GM23338 (cell line): ENCODE measurements around the gene TSPAN5. TPM values are rescaled to one million over a fixed set of nuclear protein-coding genes. Genes with fewer than 3 reads are reported as not detected.

Source experiments
- ATAC-seq: fragments of 200-7000 bp; cut with Tn5 transposase; 3 replicates; pipeline ENCODE4 v1.9.1; 2020
- DNase-seq: peaks from one replicate; pipeline ENCODE4 v3.0.0-alpha.2; 2015; ENCODE audit warnings: low spot score
- H2AFZ ChIP-seq: fragments of 200-600 bp; sonication (generic); 2 replicates; pipeline ENCODE4 v1.8.0; 2016; ENCODE audit warnings: antibody characterized with exemption, mild to moderate bottlenecking, moderate library complexity
- H3F3A ChIP-seq: fragments of 200-600 bp; sonication (generic); replicated peaks from 2 replicates; pipeline ENCODE4 v1.8.0; 2017; ENCODE audit warnings: antibody characterized with exemption, mixed run types, low read depth
- H3K27ac ChIP-seq: fragments of 200-600 bp; sonication (generic); 2 replicates; pipeline ENCODE4 v1.6.1; 2016; ENCODE audit warnings: low read depth
- H3K27me3 ChIP-seq: fragments of 200-600 bp; sonication (generic); 2 replicates; pipeline ENCODE4 v1.8.0; 2016; ENCODE audit warnings: mild to moderate bottlenecking, mixed run types, moderate library complexity; ENCODE audit not compliant: insufficient read depth
- H3K36me3 ChIP-seq: fragments of 200-600 bp; sonication (generic); 2 replicates; pipeline ENCODE4 v1.8.0; 2016; ENCODE audit warnings: mild to moderate bottlenecking; ENCODE audit not compliant: insufficient read depth
- H3K4me1 ChIP-seq: fragments of 200-600 bp; sonication (generic); 2 replicates; pipeline ENCODE4 v1.8.0; 2016; ENCODE audit warnings: mild to moderate bottlenecking, moderate library complexity; ENCODE audit not compliant: insufficient read depth
- H3K4me2 ChIP-seq: fragments of 200-600 bp; sonication (generic); 2 replicates; pipeline ENCODE4 v1.7.1; 2017; ENCODE audit warnings: mixed run types
- H3K4me3 ChIP-seq: fragments of 200-600 bp; sonication (generic); 2 replicates; pipeline ENCODE4 v1.6.1; 2016; ENCODE audit warnings: mixed run types
- H3K79me2 ChIP-seq: fragments of 200-600 bp; sonication (generic); replicated peaks from 2 replicates; pipeline ENCODE4 v1.8.0; 2017; ENCODE audit warnings: mild to moderate bottlenecking; ENCODE audit not compliant: insufficient read depth
- H3K9me2 ChIP-seq: fragments of 200-600 bp; sonication (generic); 2 replicates; pipeline ENCODE4 v1.8.0; 2017; ENCODE audit not compliant: insufficient read depth
- H4K20me1 ChIP-seq: fragments of 200-600 bp; sonication (generic); replicated peaks from 2 replicates; pipeline ENCODE4 v1.8.0; 2017; ENCODE audit warnings: mild to moderate bottlenecking; ENCODE audit not compliant: insufficient read depth
- H3K27ac Mint-ChIP-seq: 2 replicates; pipeline ENCODE4 v1.8.0; 2020; ENCODE audit warnings: inconsistent platforms, mild to moderate bottlenecking, moderate library complexity, mixed read lengths
- H3K27me3 Mint-ChIP-seq: 3 replicates; pipeline ENCODE4 v1.8.0; 2022; ENCODE audit warnings: low read depth, mild to moderate bottlenecking, moderate library complexity, mixed read lengths, inconsistent platforms; ENCODE audit not compliant: insufficient read depth, poor library complexity
- H3K36me3 Mint-ChIP-seq: 3 replicates; pipeline ENCODE4 v1.8.0; 2021; ENCODE audit warnings: low read depth, mild to moderate bottlenecking, inconsistent platforms, moderate library complexity, mixed read lengths
- H3K4me1 Mint-ChIP-seq: 3 replicates; pipeline ENCODE4 v1.8.0; 2020; ENCODE audit warnings: mild to moderate bottlenecking, inconsistent platforms, mixed read lengths
- H3K4me3 Mint-ChIP-seq: 3 replicates; pipeline ENCODE4 v1.8.0; 2021; ENCODE audit warnings: moderate library complexity, mild to moderate bottlenecking, inconsistent platforms, mixed read lengths
- H3K9me3 Mint-ChIP-seq: 3 replicates; pipeline ENCODE4 v1.8.0; 2020; ENCODE audit warnings: moderate library complexity, mild to moderate bottlenecking, inconsistent platforms, mixed read lengths
- CREB1 ChIP-seq: fragments of 250-450 bp; sonication (Bioruptor Pico); IDR thresholded peaks from 2 replicates; pipeline ENCODE4 v1.5.0; 2020; ENCODE audit warnings: low read depth, mild to moderate bottlenecking, moderate library complexity
- EZH2phosphoT487 ChIP-seq: fragments of 200-600 bp; sonication (generic); IDR thresholded peaks from one replicate; pipeline ENCODE4 v1.8.1; 2018; ENCODE audit warnings: antibody characterized with exemption; ENCODE audit not compliant: unreplicated experiment
- JUNB ChIP-seq: IDR thresholded peaks from one replicate; pipeline ENCODE4 v1.6.1; 2016; ENCODE audit warnings: antibody characterized with exemption; ENCODE audit not compliant: unreplicated experiment
- NANOG ChIP-seq: IDR thresholded peaks from 2 replicates; pipeline ENCODE4 v1.6.1; 2016; ENCODE audit warnings: antibody characterized with exemption, borderline replicate concordance
- POLR2AphosphoS5 ChIP-seq: IDR thresholded peaks from 2 replicates; pipeline ENCODE4 v1.6.1; 2016; ENCODE audit warnings: antibody characterized with exemption, low read depth
- STAT1 ChIP-seq: IDR thresholded peaks from one replicate; pipeline ENCODE4 v1.6.1; 2016; ENCODE audit warnings: antibody characterized with exemption; ENCODE audit not compliant: unreplicated experiment
- ZNF114 ChIP-seq: fragments of 250-450 bp; sonication (Bioruptor Pico); IDR thresholded peaks from 2 replicates; pipeline ENCODE4 v1.5.0; 2020; ENCODE audit warnings: mild to moderate bottlenecking, moderate library complexity
- ZNF331 ChIP-seq: fragments of 250-450 bp; sonication (Bioruptor Pico); IDR thresholded peaks from 2 replicates; pipeline ENCODE4 v1.5.0; 2020; ENCODE audit warnings: low read depth, mild to moderate bottlenecking, moderate library complexity
- polyA plus RNA-seq: library from polyadenylated mRNA; unstranded; fragments of >200 nt; fragmentation: Nextera tagmentation; extraction: Ambion mirVana; gene quantifications from 2 replicates; pipeline ENCODE4 v1.2.1, GENCODE V29; 2016
- total RNA-seq: library from RNA; depleted of rRNA; stranded (reverse); fragments of >200 nt; shearing (Covaris generic); gene quantifications from 2 replicates; pipeline ENCODE4 v1.2.3, GENCODE V29; 2014
- TF ChIP-seq, protein P1 (sequence below), 2 experiments: fragments of 200-600 bp in 1 of 2; sonication (generic) in 1 of 2; conservative IDR thresholded peaks; 2 replicates each; pipeline versions ENCODE4 v1.5.1 to v1.6.1; 2016 to 2017; ENCODE audit warnings: antibody characterized with exemption in 2 of 2, low read depth in 2 of 2, mild to moderate bottlenecking in 2 of 2, moderate library complexity in 1 of 2
- TF ChIP-seq, protein P2 (sequence below): fragments of 250-450 bp; sonication (Bioruptor Pico); IDR thresholded peaks from 2 replicates; pipeline ENCODE4 v1.5.0; 2020; ENCODE audit warnings: mild to moderate bottlenecking, moderate library complexity
- TF ChIP-seq, protein P3 (sequence below): IDR thresholded peaks from one replicate; pipeline ENCODE4 v1.6.1; 2018; ENCODE audit warnings: antibody characterized with exemption; ENCODE audit not compliant: unreplicated experiment
- TF ChIP-seq, protein P4 (sequence below): IDR thresholded peaks from 2 replicates; pipeline ENCODE4 v1.6.1; 2016; ENCODE audit warnings: antibody characterized with exemption

The TSPAN5 gene
- total and polyA plus RNA-seq, 2 experiments from 2014 or later, result 18.6 to 21.5 TPM

DNA sequence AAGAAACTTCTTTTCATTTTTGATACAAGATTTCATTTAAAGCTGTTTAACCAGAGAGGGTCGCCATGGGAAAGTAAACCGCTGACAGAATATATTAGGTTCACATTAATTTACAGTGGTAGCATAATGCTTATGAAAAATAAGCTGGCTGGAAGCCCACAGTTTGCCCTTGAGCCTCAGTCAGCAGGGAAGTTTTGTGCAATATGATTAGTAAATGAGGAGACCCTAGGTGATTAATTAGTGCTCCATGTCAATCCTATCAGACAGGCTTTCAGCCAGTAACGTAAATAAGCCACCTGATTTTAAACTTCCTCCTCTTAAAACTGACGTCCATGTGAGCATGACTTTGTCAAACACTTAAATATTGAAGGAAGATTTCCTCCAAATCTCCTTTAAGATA, 134.2 kb downstream of the TSPAN5 start:
- DNase-seq (no peak), ATAC-seq (no peak)
- no peak overlapping the region for H3K4me3 ChIP-seq
- no peaks in the 10 kb centered on the region for H3K27me3 ChIP-seq
- H4K20me1 ChIP-seq, result no peaks in the 10 kb centered on the region; the same call in 1 of the 2 replicates
- H2AFZ ChIP-seq, result no peak overlapping the region
- no peak overlapping the region for H3K4me3 Mint-ChIP-seq
- no peak overlapping the region for H3K4me2 ChIP-seq
- no peaks in the 10 kb centered on the region for H3K27me3 Mint-ChIP-seq
- H3K36me3 ChIP-seq, result no peaks in the 10 kb centered on the region
- H3K9me3 Mint-ChIP-seq, result no peaks in the 10 kb centered on the region
- no peaks in the 10 kb centered on the region for H3F3A ChIP-seq
- H3K27ac Mint-ChIP-seq, result no peak overlapping the region
- peaks cover 25% of the 10 kb centered on the region for H3K79me2 ChIP-seq
- TF ChIP-seq STAT1 (no peak), JUNB (no peak), ZNF114 (CRISPR knock-in tag) (no peak), NANOG (no peak), EZH2phosphoT487 (no peak), CREB1 (CRISPR knock-in tag) (no peak), ZNF331 (CRISPR knock-in tag) (no peak), POLR2AphosphoS5 (no peak)
- TF ChIP-seq, protein P1, sequence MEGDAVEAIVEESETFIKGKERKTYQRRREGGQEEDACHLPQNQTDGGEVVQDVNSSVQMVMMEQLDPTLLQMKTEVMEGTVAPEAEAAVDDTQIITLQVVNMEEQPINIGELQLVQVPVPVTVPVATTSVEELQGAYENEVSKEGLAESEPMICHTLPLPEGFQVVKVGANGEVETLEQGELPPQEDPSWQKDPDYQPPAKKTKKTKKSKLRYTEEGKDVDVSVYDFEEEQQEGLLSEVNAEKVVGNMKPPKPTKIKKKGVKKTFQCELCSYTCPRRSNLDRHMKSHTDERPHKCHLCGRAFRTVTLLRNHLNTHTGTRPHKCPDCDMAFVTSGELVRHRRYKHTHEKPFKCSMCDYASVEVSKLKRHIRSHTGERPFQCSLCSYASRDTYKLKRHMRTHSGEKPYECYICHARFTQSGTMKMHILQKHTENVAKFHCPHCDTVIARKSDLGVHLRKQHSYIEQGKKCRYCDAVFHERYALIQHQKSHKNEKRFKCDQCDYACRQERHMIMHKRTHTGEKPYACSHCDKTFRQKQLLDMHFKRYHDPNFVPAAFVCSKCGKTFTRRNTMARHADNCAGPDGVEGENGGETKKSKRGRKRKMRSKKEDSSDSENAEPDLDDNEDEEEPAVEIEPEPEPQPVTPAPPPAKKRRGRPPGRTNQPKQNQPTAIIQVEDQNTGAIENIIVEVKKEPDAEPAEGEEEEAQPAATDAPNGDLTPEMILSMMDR (conservative IDR thresholded peaks at IDR 0.05; ENCODE audit: low read depth in 2 of 2), result no peak
- TF ChIP-seq, protein P2, sequence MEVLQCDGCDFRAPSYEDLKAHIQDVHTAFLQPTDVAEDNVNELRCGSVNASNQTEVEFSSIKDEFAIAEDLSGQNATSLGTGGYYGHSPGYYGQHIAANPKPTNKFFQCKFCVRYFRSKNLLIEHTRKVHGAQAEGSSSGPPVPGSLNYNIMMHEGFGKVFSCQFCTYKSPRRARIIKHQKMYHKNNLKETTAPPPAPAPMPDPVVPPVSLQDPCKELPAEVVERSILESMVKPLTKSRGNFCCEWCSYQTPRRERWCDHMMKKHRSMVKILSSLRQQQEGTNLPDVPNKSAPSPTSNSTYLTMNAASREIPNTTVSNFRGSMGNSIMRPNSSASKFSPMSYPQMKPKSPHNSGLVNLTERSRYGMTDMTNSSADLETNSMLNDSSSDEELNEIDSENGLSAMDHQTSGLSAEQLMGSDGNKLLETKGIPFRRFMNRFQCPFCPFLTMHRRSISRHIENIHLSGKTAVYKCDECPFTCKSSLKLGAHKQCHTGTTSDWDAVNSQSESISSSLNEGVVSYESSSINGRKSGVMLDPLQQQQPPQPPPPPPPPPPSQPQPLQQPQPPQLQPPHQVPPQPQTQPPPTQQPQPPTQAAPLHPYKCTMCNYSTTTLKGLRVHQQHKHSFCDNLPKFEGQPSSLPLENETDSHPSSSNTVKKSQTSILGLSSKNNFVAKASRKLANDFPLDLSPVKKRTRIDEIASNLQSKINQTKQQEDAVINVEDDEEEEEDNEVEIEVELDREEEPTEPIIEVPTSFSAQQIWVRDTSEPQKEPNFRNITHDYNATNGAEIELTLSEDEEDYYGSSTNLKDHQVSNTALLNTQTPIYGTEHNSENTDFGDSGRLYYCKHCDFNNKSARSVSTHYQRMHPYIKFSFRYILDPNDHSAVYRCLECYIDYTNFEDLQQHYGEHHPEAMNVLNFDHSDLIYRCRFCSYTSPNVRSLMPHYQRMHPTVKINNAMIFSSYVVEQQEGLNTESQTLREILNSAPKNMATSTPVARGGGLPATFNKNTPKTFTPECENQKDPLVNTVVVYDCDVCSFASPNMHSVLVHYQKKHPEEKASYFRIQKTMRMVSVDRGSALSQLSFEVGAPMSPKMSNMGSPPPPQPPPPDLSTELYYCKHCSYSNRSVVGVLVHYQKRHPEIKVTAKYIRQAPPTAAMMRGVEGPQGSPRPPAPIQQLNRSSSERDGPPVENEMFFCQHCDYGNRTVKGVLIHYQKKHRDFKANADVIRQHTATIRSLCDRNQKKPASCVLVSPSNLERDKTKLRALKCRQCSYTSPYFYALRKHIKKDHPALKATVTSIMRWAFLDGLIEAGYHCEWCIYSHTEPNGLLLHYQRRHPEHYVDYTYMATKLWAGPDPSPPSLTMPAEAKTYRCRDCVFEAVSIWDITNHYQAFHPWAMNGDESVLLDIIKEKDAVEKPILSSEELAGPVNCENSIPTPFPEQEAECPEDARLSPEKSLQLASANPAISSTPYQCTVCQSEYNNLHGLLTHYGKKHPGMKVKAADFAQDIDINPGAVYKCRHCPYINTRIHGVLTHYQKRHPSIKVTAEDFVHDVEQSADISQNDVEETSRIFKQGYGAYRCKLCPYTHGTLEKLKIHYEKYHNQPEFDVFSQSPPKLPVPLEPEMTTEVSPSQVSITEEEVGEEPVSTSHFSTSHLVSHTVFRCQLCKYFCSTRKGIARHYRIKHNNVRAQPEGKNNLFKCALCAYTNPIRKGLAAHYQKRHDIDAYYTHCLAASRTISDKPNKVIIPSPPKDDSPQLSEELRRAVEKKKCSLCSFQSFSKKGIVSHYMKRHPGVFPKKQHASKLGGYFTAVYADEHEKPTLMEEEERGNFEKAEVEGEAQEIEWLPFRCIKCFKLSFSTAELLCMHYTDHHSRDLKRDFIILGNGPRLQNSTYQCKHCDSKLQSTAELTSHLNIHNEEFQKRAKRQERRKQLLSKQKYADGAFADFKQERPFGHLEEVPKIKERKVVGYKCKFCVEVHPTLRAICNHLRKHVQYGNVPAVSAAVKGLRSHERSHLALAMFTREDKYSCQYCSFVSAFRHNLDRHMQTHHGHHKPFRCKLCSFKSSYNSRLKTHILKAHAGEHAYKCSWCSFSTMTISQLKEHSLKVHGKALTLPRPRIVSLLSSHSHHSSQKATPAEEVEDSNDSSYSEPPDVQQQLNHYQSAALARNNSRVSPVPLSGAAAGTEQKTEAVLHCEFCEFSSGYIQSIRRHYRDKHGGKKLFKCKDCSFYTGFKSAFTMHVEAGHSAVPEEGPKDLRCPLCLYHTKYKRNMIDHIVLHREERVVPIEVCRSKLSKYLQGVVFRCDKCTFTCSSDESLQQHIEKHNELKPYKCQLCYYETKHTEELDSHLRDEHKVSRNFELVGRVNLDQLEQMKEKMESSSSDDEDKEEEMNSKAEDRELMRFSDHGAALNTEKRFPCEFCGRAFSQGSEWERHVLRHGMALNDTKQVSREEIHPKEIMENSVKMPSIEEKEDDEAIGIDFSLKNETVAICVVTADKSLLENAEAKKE, result no peak
- TF ChIP-seq, protein P3, sequence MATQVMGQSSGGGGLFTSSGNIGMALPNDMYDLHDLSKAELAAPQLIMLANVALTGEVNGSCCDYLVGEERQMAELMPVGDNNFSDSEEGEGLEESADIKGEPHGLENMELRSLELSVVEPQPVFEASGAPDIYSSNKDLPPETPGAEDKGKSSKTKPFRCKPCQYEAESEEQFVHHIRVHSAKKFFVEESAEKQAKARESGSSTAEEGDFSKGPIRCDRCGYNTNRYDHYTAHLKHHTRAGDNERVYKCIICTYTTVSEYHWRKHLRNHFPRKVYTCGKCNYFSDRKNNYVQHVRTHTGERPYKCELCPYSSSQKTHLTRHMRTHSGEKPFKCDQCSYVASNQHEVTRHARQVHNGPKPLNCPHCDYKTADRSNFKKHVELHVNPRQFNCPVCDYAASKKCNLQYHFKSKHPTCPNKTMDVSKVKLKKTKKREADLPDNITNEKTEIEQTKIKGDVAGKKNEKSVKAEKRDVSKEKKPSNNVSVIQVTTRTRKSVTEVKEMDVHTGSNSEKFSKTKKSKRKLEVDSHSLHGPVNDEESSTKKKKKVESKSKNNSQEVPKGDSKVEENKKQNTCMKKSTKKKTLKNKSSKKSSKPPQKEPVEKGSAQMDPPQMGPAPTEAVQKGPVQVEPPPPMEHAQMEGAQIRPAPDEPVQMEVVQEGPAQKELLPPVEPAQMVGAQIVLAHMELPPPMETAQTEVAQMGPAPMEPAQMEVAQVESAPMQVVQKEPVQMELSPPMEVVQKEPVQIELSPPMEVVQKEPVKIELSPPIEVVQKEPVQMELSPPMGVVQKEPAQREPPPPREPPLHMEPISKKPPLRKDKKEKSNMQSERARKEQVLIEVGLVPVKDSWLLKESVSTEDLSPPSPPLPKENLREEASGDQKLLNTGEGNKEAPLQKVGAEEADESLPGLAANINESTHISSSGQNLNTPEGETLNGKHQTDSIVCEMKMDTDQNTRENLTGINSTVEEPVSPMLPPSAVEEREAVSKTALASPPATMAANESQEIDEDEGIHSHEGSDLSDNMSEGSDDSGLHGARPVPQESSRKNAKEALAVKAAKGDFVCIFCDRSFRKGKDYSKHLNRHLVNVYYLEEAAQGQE, result no peak
- TF ChIP-seq, protein P4, sequence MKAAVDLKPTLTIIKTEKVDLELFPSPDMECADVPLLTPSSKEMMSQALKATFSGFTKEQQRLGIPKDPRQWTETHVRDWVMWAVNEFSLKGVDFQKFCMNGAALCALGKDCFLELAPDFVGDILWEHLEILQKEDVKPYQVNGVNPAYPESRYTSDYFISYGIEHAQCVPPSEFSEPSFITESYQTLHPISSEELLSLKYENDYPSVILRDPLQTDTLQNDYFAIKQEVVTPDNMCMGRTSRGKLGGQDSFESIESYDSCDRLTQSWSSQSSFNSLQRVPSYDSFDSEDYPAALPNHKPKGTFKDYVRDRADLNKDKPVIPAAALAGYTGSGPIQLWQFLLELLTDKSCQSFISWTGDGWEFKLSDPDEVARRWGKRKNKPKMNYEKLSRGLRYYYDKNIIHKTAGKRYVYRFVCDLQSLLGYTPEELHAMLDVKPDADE, result no peak
- H3K4me1 Mint-ChIP-seq, result peaks cover 12% of the 10 kb centered on the region
- H3K27ac ChIP-seq, result no peak overlapping the region
- H3K9me2 ChIP-seq, result no peaks in the 10 kb centered on the region
- peaks cover 9% of the 10 kb centered on the region for H3K4me1 ChIP-seq
- H3K36me3 Mint-ChIP-seq, result peaks cover 5% of the 10 kb centered on the region; the same call in 1 of the 3 replicates
